Transverse colon (tissue), 3 donors: ENCODE data around the gene MRPS11.

ENCODE experiments used
- EP300 ChIP-seq: sonication (generic); formaldehyde crosslinking; IDR thresholded peaks from one replicate; pipeline ENCODE4 v1.6.1; 2017; ENCODE audit warnings: antibody characterized with exemption, low read depth
- TF ChIP-seq, protein P1 (sequence below), 5 experiments: fragments of 200-600 bp in 3 of 5; fragments of 450-650 bp in 2 of 5; sonication (generic) in 3 of 5; IDR thresholded peaks; 1 replicate in 2 of 5; 2 replicates in 3 of 5; pipeline ENCODE4 v1.5.1; 2016 to 2017; ENCODE audit warnings: antibody characterized with exemption in 5 of 5, inconsistent platforms in 3 of 5, mild to moderate bottlenecking in 2 of 5, moderate library complexity in 1 of 5

DNA sequence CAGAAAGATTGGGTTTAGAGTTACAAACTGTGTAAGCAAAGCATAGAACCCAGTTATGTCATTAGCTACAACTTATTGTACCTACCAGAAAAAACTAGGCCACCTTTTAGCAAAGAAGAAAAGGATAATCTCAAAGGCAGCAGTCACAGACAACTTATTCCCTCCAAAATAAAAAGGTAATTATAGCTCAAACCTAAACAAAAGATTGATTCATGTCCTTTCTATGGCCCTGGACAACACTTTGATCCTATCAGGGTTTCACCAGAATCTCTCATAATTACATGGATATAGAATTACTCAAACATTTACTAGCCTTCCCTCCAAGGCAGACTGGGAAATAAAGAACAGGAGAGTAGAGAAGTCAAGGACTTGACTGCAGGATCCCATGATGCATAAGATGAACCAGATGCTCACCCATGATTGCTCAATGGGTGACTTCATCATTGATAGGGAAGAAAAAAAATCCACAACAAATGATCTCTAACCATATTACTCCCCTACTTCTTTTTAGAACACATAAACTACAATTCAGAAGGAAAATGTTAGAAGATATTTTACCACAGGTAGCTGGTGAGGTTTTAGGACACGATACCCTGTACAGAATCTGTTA is 61.6 kb downstream of the MRPS11 start:
- TF ChIP-seq, protein P1, sequence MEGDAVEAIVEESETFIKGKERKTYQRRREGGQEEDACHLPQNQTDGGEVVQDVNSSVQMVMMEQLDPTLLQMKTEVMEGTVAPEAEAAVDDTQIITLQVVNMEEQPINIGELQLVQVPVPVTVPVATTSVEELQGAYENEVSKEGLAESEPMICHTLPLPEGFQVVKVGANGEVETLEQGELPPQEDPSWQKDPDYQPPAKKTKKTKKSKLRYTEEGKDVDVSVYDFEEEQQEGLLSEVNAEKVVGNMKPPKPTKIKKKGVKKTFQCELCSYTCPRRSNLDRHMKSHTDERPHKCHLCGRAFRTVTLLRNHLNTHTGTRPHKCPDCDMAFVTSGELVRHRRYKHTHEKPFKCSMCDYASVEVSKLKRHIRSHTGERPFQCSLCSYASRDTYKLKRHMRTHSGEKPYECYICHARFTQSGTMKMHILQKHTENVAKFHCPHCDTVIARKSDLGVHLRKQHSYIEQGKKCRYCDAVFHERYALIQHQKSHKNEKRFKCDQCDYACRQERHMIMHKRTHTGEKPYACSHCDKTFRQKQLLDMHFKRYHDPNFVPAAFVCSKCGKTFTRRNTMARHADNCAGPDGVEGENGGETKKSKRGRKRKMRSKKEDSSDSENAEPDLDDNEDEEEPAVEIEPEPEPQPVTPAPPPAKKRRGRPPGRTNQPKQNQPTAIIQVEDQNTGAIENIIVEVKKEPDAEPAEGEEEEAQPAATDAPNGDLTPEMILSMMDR (IDR thresholded peaks at IDR 0.05), result no peak
- TF ChIP-seq EP300, result no peak
